Psoas muscle (tissue), 8 donors: ENCODE measurements around the gene UBE2E2. TPM values are rescaled to one million over a fixed set of nuclear protein-coding genes. Genes with fewer than 3 reads are reported as not detected.

Source experiments
- ATAC-seq, 4 donors: fragments of 200-7000 bp; cut with Tn5 transposase; one replicate each; pipeline ENCODE4 v1.9.1; 2020; ENCODE audit warnings: moderate library complexity in 3 of 4, mild to moderate bottlenecking in 2 of 4
- DNase-seq, 2 donors: peaks; one replicate each; pipeline ENCODE4 v3.0.0-alpha.2; 2020
- H3K27ac ChIP-seq: fragments of 200-600 bp; one replicate; pipeline ENCODE4 v1.8.0; 2022
- H3K27me3 ChIP-seq, 3 donors: fragments of 200-600 bp in 1 of 3; one replicate each; pipeline versions ENCODE4 v1.6.1 to v1.8.0; 2013 to 2022; ENCODE audit warnings: low read length in 2 of 3, mild to moderate bottlenecking in 2 of 3, moderate library complexity in 1 of 3; ENCODE audit not compliant: insufficient read depth in 3 of 3
- H3K36me3 ChIP-seq, 2 donors: fragments of 200-600 bp in 1 of 2; one replicate each; pipeline versions ENCODE4 v1.6.1 to v1.8.0; 2013 to 2022; ENCODE audit warnings: low read depth in 1 of 2, mild to moderate bottlenecking in 1 of 2, moderate library complexity in 1 of 2; ENCODE audit not compliant: insufficient read depth in 1 of 2
- H3K4me1 ChIP-seq: fragments of 200-600 bp; one replicate; pipeline ENCODE4 v1.8.0; 2022
- H3K4me3 ChIP-seq: fragments of 200-600 bp; one replicate; pipeline ENCODE4 v1.8.0; 2022; ENCODE audit warnings: mild to moderate bottlenecking
- H3K9me3 ChIP-seq: fragments of 200-600 bp; one replicate; pipeline ENCODE4 v1.8.0; 2022
- WGBS, 3 donors: extraction: QIAGEN DNeasy Blood & Tissue Kit; methylation state at CpG; one replicate each; pipeline versions ENCODE4 v1.1.6 to v1.1.7; 2013; 5-methylcytosine and 5-hydroxymethylcytosine counted together
- intact Hi-C, 2 donors: fragments of 100-400 bp; cut with DNase I; formaldehyde crosslinking; loops; one replicate each; pipeline versions ENCODE4 v1.11.0 to v1.14.2; 2022
- polyA plus RNA-seq, 3 donors: library from polyadenylated mRNA; stranded (reverse); fragments of 200-250 nt; gene quantifications; one replicate each; pipeline ENCODE4 v1.2.3, GENCODE V29; 2013
- total RNA-seq, 4 donors: library from RNA; stranded (reverse); fragmentation: NEBNext Ultra II Directional in 2 of 4; extraction: Animal tissue kit (Norgen Biotek cat#: 25700) in 2 of 4; gene quantifications; one replicate each; pipeline versions ENCODE4 v1.2.1 to v1.2.4, GENCODE V29; 2021 to 2023
- TF ChIP-seq, protein P1 (sequence below): fragments of 200-600 bp; IDR thresholded peaks from one replicate; pipeline ENCODE4 v1.8.0; 2022; ENCODE audit warnings: antibody characterized with exemption
- donor health status: healthy with polysubstance abuse.
- donor health status: DM: no; HTN: no; CAD: no; lungs with moderate emphysema.
- donor health status: Bipolar disorder and iron deficiency.
- donor health status: healthy.
- donor health status: DM: yes; HTN: yes; CAD: no.
- donor health status: DM: no; HTN: no; CAD: no.
- donor health status: DM: no; HTN: no; CAD: no.
- donor health status: DM: yes; HTN: yes; CAD: no.

UBE2E2 gene
- total and polyA plus RNA-seq, 7 donors = 12.9 to 38.2 (median 34.0) TPM

DNA sequence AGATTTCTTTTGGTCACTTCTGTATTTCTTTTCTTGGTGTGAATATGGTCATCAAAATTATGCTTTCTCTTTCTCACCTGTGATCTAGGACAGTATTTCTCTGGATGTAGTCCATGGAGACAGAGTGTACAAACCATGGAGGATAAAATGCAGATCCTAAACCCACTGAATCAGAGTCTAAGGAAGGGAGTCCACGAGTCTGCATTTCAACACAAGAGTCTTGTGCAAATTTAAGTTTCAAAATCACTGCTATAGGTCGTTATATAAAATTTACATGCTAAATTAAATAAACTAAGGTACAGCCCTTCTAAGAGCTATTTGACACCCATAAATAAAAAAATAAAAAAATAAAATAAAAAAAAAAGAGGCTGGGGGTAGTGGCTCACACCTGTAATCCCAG, 17.3 kb upstream of the UBE2E2 start:
- no peak overlapping the region for H3K4me3 ChIP-seq
- no peaks in the 10 kb centered on the region for H3K36me3 ChIP-seq
- H3K4me1 ChIP-seq = no peaks in the 10 kb centered on the region
- intact Hi-C loops = no loop called here
- H3K9me3 ChIP-seq = no peaks in the 10 kb centered on the region
- TF ChIP-seq, protein P1, sequence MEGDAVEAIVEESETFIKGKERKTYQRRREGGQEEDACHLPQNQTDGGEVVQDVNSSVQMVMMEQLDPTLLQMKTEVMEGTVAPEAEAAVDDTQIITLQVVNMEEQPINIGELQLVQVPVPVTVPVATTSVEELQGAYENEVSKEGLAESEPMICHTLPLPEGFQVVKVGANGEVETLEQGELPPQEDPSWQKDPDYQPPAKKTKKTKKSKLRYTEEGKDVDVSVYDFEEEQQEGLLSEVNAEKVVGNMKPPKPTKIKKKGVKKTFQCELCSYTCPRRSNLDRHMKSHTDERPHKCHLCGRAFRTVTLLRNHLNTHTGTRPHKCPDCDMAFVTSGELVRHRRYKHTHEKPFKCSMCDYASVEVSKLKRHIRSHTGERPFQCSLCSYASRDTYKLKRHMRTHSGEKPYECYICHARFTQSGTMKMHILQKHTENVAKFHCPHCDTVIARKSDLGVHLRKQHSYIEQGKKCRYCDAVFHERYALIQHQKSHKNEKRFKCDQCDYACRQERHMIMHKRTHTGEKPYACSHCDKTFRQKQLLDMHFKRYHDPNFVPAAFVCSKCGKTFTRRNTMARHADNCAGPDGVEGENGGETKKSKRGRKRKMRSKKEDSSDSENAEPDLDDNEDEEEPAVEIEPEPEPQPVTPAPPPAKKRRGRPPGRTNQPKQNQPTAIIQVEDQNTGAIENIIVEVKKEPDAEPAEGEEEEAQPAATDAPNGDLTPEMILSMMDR = no peak
- WGBS, 3 donors = 84 to 95% (median 92%) methylated on average over 2 of the region's 2 CpGs
- no peak overlapping the region for H3K27ac ChIP-seq
- H3K27me3 ChIP-seq = no peaks in the 10 kb centered on the region
- ATAC-seq = no peak
- no peak for DNase-seq

DNA sequence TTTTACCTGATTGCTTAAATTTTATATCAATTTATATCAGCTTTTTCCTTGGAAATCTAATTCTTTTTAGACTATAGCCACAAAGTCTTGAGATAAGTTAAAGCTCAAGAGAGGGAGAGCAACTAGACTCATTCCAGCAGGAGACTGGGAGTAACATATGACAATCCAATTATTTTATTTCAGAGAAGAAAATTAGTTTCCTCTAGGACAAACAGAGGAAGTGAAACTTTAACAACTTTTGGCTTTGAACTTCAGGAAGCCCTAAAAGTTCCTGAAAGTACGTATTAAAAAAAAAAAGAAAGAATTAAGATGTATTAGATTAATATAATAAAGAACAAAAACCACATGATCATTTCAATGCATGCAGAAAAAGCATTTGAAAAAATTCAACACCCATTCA, 13.9 kb upstream of the UBE2E2 start:
- ATAC-seq = no peak

DNA sequence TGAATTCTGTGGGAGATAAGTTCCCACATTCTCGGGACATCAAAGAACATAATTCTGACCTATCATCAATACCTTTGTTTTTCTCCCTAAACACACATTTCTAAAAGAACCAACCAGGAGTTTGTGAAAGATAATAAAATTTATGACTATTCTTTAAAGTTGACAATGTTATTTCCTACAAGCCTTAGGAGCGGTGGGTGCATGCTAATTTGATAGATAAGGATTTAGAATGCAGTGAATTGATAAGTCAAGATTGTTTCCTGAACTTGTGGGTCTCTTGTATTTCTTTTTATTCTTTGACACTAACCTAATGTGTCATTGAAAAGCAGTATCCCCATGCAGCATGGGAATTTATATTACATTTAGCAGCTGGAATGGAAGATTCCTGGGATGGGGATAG, 10.3 kb upstream of the UBE2E2 start:
- no peak for ATAC-seq
- Histone ChIP-seq H3K4me1 (no peaks in the 10 kb centered on the region), H3K9me3 (no peaks in the 10 kb centered on the region), H3K27me3 (no peaks in the 10 kb centered on the region), H3K4me3 (no peak overlapping the region), H3K36me3 (no peaks in the 10 kb centered on the region), H3K27ac (no peak overlapping the region)
- TF ChIP-seq, protein P1 = no peak
- 78 to 84% (median 83%) methylated on average over 2 of the region's 2 CpGs for WGBS, 3 donors
- DNase-seq = no peak
- intact Hi-C loops = no loop called here

More for the DNA sequence above, 13.9 kb upstream of the UBE2E2 start:
- Histone ChIP-seq H3K9me3 (no peaks in the 10 kb centered on the region), H3K27me3 (no peaks in the 10 kb centered on the region), H3K4me1 (no peaks in the 10 kb centered on the region), H3K36me3 (no peaks in the 10 kb centered on the region), H3K27ac (no peak overlapping the region), H3K4me3 (no peak overlapping the region)
- TF ChIP-seq, protein P1 = no peak
- no peak for DNase-seq
- WGBS, 3 donors = 62 to 69% (median 68%) methylated on average over 1 of the region's 1 CpG
- intact Hi-C loops = no loop called here

DNA sequence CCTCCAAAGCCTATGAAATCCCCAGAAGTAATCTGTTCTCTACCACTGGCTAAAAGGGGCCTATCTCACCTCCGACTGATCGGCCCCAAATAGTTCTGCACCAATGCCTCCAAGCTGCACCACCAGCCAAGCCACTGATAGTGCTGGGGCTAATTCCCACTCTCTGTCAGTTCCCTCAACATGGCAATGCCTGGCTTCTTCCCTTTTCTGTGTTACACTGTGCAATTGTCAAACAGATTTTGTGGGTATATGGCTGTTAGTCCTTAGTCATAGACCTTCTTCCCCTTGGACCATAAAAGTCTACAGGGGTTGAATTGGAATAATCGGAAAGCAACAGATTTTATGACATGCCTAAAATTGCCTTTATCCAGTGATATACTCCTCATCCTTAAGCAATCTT, 9.3 kb upstream of the UBE2E2 start:
- 93 to 97% (median 96%) methylated on average over 3 of the region's 3 CpGs for WGBS, 3 donors
- Histone ChIP-seq H3K4me1 (no peaks in the 10 kb centered on the region), H3K9me3 (no peaks in the 10 kb centered on the region), H3K36me3 (no peaks in the 10 kb centered on the region), H3K27ac (no peak overlapping the region), H3K27me3 (no peaks in the 10 kb centered on the region), H3K4me3 (no peak overlapping the region)
- TF ChIP-seq, protein P1 = no peak
- ATAC-seq (no peak), DNase-seq (no peak)
- intact Hi-C loops = no loop called here

DNA sequence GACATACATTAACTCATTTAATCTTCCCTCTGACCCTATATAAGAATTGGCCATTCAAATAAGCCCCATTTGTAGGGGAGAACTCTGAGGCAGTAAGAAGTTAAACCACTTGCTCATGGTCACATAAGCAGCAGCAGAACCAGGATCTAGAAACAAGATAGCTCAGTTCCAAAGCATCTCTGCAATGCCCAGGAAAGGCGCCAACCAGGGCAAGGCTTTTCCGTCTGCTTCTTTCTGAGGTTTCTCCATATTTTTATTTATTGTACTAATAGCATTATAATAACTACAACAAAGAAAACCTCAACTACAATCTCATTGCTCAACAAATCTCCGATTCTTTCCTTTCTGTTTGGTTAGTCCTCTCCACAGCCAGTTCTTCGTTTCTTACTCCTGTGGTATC, 4.3 kb upstream of the UBE2E2 start:
- 38 to 74% (median 62%) methylated on average over 4 of the region's 4 CpGs for WGBS, 3 donors
- Histone ChIP-seq H3K36me3 (no peaks in the 10 kb centered on the region), H3K27ac (peak overlapping the region; percentile 38)

More for the DNA sequence above, 4.3 kb upstream of the UBE2E2 start:
- no peaks in the 10 kb centered on the region for H3K9me3 ChIP-seq
- H3K4me1 ChIP-seq = peaks cover 5% of the 10 kb centered on the region
- DNase-seq (no peak), ATAC-seq (no peak)
- no peak overlapping the region for H3K4me3 ChIP-seq
- intact Hi-C loops = no loop called here
- H3K27me3 ChIP-seq = no peaks in the 10 kb centered on the region
- TF ChIP-seq, protein P1 = no peak
